ENCODE measurements around the gene PPID.
A peak's percentile ranks its signal among the peaks of the same experiment; 100 is the strongest.
"Not testable (repeated sequence)": the region's sequence is repeated elsewhere in the genome, so short reads cannot be mapped to it uniquely, and the experiment has no call there.

PPID gene

DNA sequence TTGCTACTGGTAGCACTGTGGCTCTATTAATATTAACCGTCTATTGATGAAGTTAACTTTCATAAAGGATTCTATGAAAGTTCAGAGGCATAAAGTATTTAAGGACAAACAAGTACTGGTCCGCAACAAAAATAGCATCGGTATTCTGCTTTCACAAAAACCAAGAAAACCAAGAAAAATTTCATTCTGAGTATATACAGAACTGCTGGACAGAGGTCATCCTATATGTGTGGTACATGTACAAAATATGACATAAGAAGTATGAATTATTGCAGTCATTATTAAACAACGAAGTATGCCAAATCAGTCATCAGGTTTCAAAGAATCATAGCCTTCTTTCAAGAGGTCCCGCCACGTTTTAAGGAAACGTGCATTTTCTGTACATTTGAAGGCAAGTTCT is 53.9 kb downstream of the PPID start:
- DNase-seq (ENCODE audit: low read depth in 1 of 2, low spot score in 1 of 2) = no peak

DNA sequence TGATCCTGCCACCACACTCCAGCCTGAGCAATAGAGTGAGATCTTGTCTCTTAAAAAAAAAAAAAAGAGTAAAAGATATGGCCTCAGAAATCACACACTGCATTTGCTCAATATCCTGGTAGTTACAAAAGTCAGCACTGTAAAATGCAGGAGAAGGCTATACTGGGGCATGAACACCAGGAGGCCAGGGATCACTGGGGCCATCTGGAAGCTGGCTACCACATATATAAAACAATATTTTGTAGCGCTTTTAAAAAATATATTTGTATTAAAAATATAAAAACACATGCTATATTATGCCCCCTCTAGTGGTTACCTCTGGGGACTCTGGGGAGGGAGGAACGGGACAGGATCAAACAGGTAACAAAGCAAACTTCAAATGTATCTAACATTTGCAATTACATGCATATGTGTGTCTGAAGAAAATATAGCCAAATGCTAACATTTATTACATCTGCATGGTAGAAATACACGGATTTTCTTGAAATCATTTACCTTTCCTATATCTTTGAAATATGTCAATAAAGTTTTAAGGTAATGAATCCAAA is 55.5 kb downstream of the PPID start:
- peak in 1 of 2 donors; percentile 3 for DNase-seq (ENCODE audit: low read depth in 1 of 2, low spot score in 1 of 2)

DNA sequence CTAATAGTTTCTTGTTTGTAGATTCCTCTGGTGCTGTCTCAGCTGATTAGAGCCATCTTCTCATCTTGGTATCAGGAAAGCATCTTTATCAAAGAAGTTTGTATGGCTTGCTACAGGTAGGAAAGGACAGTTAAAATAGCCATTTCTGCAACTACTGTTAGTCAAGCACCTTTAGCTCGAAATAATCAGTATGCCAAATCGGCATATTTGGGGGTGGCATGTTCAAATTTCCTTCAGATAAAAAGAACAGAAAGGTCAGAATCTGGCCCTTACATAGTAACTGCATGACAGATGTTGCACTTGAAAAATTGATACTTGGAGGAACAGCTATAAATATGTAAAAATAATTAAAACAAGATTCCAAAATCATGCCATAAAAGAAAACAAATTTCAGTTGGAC is 56.3 kb downstream of the PPID start:
- no peak for DNase-seq (ENCODE audit: low read depth in 1 of 2, low spot score in 1 of 2)

DNA sequence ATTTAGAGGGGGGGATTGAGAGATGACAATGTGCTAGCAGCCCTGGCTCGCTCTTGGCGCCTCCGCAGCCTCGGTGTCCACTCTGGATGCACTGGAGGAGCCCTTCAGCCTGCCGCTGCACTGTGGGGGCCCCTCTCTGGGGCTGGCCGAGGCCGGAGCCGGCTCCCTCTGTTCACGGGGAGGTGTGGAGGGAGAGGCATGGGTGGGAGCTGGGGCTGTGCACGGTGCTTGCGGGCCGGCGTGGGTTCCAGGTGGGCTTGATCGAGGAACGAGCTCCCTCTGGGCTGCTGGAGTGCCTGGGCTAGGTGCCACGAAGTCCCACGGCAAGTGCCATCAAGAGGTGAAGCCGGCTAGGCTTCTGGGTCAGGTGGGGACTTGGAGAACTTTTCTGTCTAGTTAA is 58.4 kb downstream of the PPID start:
- DNase-seq (ENCODE audit: low read depth in 1 of 2, low spot score in 1 of 2) = no peak

DNA sequence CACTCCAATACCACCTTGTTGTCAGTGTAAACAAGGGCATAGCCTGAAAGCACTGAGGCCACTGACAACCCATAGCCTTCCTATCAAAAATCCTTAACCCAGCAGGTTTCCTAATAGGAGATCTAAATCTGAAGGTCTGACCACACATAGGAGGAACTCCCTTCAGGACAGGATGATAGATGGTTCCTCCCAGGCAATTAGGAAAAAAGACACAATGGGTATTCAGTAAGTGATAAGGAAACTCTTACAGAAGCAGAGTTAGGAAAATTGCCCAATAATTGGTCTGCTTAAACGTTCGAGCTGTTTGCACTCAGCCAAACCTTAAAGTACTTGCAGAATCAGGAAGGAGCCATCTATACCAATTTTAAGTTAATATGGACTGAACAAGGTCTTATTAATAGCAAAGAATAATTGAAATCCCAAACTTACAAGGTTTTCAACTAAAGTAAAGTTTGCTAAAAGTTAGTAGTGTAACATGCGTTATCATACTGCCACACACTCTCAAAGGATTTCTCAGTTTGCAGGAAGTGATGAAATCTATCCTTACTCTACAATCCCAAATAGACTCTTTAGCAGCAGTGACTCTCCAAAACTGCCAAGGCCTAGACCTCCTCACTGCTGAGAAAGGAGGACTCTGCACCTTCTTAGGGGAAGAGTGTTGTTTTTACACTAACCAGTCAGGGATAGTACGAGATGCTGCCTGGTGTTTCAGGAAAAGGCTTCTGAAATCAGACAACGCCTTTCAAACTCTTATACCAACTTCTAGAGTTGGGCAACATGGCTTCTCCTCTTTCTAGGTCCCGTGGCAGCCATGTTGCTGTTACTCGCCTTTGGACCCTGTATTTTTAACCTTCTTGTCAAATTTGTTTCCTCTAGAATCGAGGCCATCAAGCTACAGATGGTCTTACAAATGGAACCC is 59.2 kb downstream of the PPID start:
- not testable (repeated sequence) for DNase-seq (ENCODE audit: low read depth in 1 of 2, low spot score in 1 of 2)

DNA sequence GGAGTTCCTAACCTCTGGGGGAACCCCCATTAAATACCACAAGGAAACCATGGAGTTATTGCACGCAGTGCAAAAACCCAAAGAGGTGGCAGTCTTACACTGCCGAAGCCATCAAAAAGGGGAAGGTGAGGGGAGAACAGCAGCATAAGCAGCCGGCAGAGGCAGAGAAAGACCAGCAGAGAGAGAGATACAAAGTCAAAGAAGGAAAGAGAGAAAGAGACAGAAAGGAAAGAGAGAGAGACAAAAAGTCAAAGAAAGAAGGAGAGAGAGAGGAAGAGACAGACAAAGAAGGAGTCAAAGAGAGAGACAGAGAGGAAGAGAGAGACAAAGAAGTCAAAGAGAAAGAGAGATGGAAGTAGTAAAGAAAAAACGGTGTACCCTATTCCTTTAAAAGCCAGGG is 59.9 kb downstream of the PPID start:
- DNase-seq (ENCODE audit: low read depth in 1 of 2, low spot score in 1 of 2) = not testable (repeated sequence)
